Vagina (tissue), 2 donors: ENCODE results near the gene RINL. TPM values are rescaled to one million over a fixed set of nuclear protein-coding genes. Genes with fewer than 3 reads are reported as not detected.

ENCODE experiments used
- DNase-seq, 2 donors: peaks; one replicate each; pipeline ENCODE4 v3.0.0-alpha.2; 2017; ENCODE audit errors: extremely low spot score in 2 of 2
- H3K27ac ChIP-seq: fragments of 200-600 bp; sonication (generic); one replicate; pipeline ENCODE4 v1.5.1; 2019
- H3K27me3 ChIP-seq: fragments of 200-600 bp; sonication (generic); one replicate; pipeline ENCODE4 v1.5.1; 2019
- H3K36me3 ChIP-seq, 2 donors: fragments of 200-600 bp; sonication (generic); one replicate each; pipeline ENCODE4 v1.5.1; 2017 to 2019
- H3K4me1 ChIP-seq: fragments of 200-600 bp; sonication (generic); one replicate; pipeline ENCODE4 v1.5.1; 2019
- H3K4me3 ChIP-seq, 2 donors: fragments of 200-600 bp; sonication (generic); 1 replicate in 1 of 2; 2 replicates in 1 of 2; pipeline ENCODE4 v1.5.1; 2016 to 2019
- H3K9me3 ChIP-seq: fragments of 200-600 bp; sonication (generic); one replicate; pipeline ENCODE4 v1.5.1; 2019
- POLR2A ChIP-seq, 2 donors: fragments of 450-650 bp; IDR thresholded peaks; one replicate each; pipeline ENCODE4 v1.6.1; 2017; ENCODE audit warnings: antibody characterized with exemption in 2 of 2, mild to moderate bottlenecking in 2 of 2, moderate library complexity in 2 of 2
- POLR2AphosphoS5 ChIP-seq, 2 donors: sonication (generic); formaldehyde crosslinking; IDR thresholded peaks; one replicate each; pipeline ENCODE4 v1.9.0; 2017; ENCODE audit warnings: antibody characterized with exemption in 2 of 2, mild to moderate bottlenecking in 2 of 2, low read depth in 1 of 2; ENCODE audit not compliant: insufficient read depth in 1 of 2
- intact Hi-C: fragments of 100-400 bp; cut with DNase I; formaldehyde crosslinking; loops from one replicate; pipeline ENCODE4 v1.15.1; 2023
- total RNA-seq: library from RNA; depleted of rRNA; stranded (reverse); fragments of >200 nt; gene quantifications from one replicate; pipeline ENCODE4 v1.2.3, GENCODE V29; 2016
- TF ChIP-seq, protein P1 (sequence below), 3 experiments: fragments of 450-650 bp in 2 of 3; fragments of 200-600 bp in 1 of 3; sonication (generic) in 1 of 3; IDR thresholded peaks; one replicate each; pipeline ENCODE4 v1.5.1; 2017 to 2019; ENCODE audit warnings: antibody characterized with exemption in 3 of 3, mild to moderate bottlenecking in 2 of 3, moderate library complexity in 2 of 3

RINL gene
- total RNA-seq, 1 donor from 2014 or later, result 7.4 TPM

- H3K4me1 ChIP-seq, result peaks cover 25% of the 10 kb centered on the region
- TF ChIP-seq POLR2AphosphoS5 (IDR thresholded peaks at IDR 0.05; ENCODE audit: insufficient read depth in 1 of 2, low read depth in 1 of 2), result no peak
- no peak for TF ChIP-seq POLR2A (IDR thresholded peaks at IDR 0.05)
- TF ChIP-seq, protein P1, sequence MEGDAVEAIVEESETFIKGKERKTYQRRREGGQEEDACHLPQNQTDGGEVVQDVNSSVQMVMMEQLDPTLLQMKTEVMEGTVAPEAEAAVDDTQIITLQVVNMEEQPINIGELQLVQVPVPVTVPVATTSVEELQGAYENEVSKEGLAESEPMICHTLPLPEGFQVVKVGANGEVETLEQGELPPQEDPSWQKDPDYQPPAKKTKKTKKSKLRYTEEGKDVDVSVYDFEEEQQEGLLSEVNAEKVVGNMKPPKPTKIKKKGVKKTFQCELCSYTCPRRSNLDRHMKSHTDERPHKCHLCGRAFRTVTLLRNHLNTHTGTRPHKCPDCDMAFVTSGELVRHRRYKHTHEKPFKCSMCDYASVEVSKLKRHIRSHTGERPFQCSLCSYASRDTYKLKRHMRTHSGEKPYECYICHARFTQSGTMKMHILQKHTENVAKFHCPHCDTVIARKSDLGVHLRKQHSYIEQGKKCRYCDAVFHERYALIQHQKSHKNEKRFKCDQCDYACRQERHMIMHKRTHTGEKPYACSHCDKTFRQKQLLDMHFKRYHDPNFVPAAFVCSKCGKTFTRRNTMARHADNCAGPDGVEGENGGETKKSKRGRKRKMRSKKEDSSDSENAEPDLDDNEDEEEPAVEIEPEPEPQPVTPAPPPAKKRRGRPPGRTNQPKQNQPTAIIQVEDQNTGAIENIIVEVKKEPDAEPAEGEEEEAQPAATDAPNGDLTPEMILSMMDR (IDR thresholded peaks at IDR 0.05), result no peak
- no peaks in the 10 kb centered on the region for H3K27me3 ChIP-seq
- DNase-seq, result no peak
- no peaks in the 10 kb centered on the region for H3K36me3 ChIP-seq
- no peaks in the 10 kb centered on the region for H3K9me3 ChIP-seq
- peak overlapping the region in 1 of 2 donors; percentile 96 for H3K4me3 ChIP-seq
- H3K27ac ChIP-seq, result no peak overlapping the region
- intact Hi-C loops, result loop anchor here (5.0 kb wide), 1 partner anchor 206 kb away; the partner anchor contains the start of gene ACTN4
Measured at GRCh38 chr19:38853214-38853613, 24.9 kb downstream of the RINL start.

GRCh38 chr19:38852231-38853044, 25.6 kb downstream of the RINL start:
- Histone ChIP-seq H3K9me3 (no peaks in the 10 kb centered on the region), H3K4me3 (peak overlapping the region; percentile 93 to 96), H3K27ac (peak overlapping the region; percentile 100), H3K27me3 (no peaks in the 10 kb centered on the region), H3K36me3 (peaks cover 0 to 3% of the 10 kb centered on the region in 2 donors), H3K4me1 (peaks cover 33% of the 10 kb centered on the region)
- TF ChIP-seq POLR2AphosphoS5 (IDR thresholded peaks at IDR 0.05; ENCODE audit: insufficient read depth in 1 of 2, low read depth in 1 of 2), result peak in 1 of 2 donors; percentile 46
- no peak for TF ChIP-seq POLR2A (IDR thresholded peaks at IDR 0.05)
- intact Hi-C loops, result loop anchor here (5.0 kb wide), 1 partner anchor 205 kb away; the partner anchor contains the start of gene ACTN4
- peak in 1 of 2 donors; percentile 96 for DNase-seq

- peak; percentile 90 to 98 for TF ChIP-seq POLR2AphosphoS5 (IDR thresholded peaks at IDR 0.05; ENCODE audit: insufficient read depth in 1 of 2, low read depth in 1 of 2)
- peak in 1 of 2 donors; percentile 92 for TF ChIP-seq POLR2A (IDR thresholded peaks at IDR 0.05)
- TF ChIP-seq, protein P1 (IDR thresholded peaks at IDR 0.05), result no peak
- peaks cover 40% of the 10 kb centered on the region for H3K4me1 ChIP-seq
- DNase-seq, result peak in 1 of 2 donors; percentile 95
- intact Hi-C loops, result loop anchor here (5.0 kb wide), 1 partner anchor 204 kb away; the partner anchor contains the start of gene ACTN4
- H3K27ac ChIP-seq, result peak overlapping the region; percentile 100
- H3K36me3 ChIP-seq, result peaks cover 3 to 10% of the 10 kb centered on the region in 2 donors
- H3K9me3 ChIP-seq, result no peaks in the 10 kb centered on the region
- no peaks in the 10 kb centered on the region for H3K27me3 ChIP-seq
- peak overlapping the region; percentile 93 to 96 for H3K4me3 ChIP-seq
Measured at GRCh38 chr19:38851622-38852230, 26.3 kb downstream of the RINL start.

GRCh38 chr19:38850976-38851621, 27.0 kb downstream of the RINL start:
- no peaks in the 10 kb centered on the region for H3K27me3 ChIP-seq
- H3K4me3 ChIP-seq, result peak overlapping the region; percentile 93 to 96
- peak overlapping the region; percentile 100 for H3K27ac ChIP-seq
- peaks cover 4 to 17% of the 10 kb centered on the region in 2 donors for H3K36me3 ChIP-seq
- peak in 1 of 2 donors; percentile 93 for DNase-seq
- TF ChIP-seq POLR2A (IDR thresholded peaks at IDR 0.05), result no peak
- no peak for TF ChIP-seq POLR2AphosphoS5 (IDR thresholded peaks at IDR 0.05; ENCODE audit: insufficient read depth in 1 of 2, low read depth in 1 of 2)
- TF ChIP-seq, protein P1 (IDR thresholded peaks at IDR 0.05), result no peak
- peaks cover 44% of the 10 kb centered on the region for H3K4me1 ChIP-seq
- no peaks in the 10 kb centered on the region for H3K9me3 ChIP-seq
- intact Hi-C loops, result loop anchor here (5.0 kb wide), 1 partner anchor 204 kb away; the partner anchor contains the start of gene ACTN4

DNA sequence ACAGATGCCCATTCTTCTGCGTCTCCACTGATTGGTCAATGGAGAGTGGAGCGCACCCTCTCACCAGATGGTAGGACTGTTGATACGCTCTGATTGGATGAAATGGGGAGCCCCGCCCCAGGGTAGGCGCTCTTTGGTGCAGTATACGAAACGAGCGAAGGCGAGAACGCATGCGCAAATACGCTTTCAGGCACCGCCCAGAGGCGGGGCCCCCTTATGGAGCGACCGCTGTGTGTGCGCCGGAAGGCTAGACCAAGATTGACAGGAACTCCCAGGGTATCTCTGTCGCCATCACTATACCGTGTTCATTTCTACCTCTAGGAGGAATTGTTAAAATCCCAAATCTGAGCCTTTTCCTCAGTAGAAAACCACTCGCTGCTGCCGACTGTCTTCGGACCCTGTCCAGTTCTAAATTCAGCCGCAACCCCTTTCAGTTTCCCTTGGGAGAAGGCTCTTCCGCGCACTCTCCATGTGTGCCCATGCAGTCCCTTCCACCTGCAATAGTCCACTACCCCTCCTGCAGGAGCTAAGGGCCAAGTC, 27.6 kb downstream of the RINL start:
- no peak for DNase-seq

More for the DNA sequence above, 27.6 kb downstream of the RINL start:
- Histone ChIP-seq H3K27me3 (no peaks in the 10 kb centered on the region), H3K4me3 (peak overlapping the region; percentile 93 to 96), H3K36me3 (peaks cover 10 to 23% of the 10 kb centered on the region in 2 donors), H3K4me1 (peaks cover 50% of the 10 kb centered on the region), H3K9me3 (no peaks in the 10 kb centered on the region), H3K27ac (peak overlapping the region; percentile 100)
- TF ChIP-seq POLR2AphosphoS5 (IDR thresholded peaks at IDR 0.05; ENCODE audit: insufficient read depth in 1 of 2, low read depth in 1 of 2) (peak; percentile 92 to 99), POLR2A (IDR thresholded peaks at IDR 0.05) (peak; percentile 81 to 96)
- TF ChIP-seq, protein P1 (IDR thresholded peaks at IDR 0.05), result peak in 1 of 3 experiments; percentile 43
- intact Hi-C loops, result loop anchor here (5.0 kb wide), 1 partner anchor 203 kb away; the partner anchor contains the start of gene ACTN4
